GM23338 (cell line): ENCODE measurements around the gene JMJD7. TPM values are rescaled to one million over a fixed set of nuclear protein-coding genes. Genes with fewer than 3 reads are reported as not detected.

Experiments
- ATAC-seq: fragments of 200-7000 bp; cut with Tn5 transposase; 3 replicates; pipeline ENCODE4 v1.9.1; 2020
- DNase-seq: peaks from one replicate; pipeline ENCODE4 v3.0.0-alpha.2; 2015; ENCODE audit warnings: low spot score
- H2AFZ ChIP-seq: fragments of 200-600 bp; sonication (generic); 2 replicates; pipeline ENCODE4 v1.8.0; 2016; ENCODE audit warnings: antibody characterized with exemption, mild to moderate bottlenecking, moderate library complexity
- H3F3A ChIP-seq: fragments of 200-600 bp; sonication (generic); replicated peaks from 2 replicates; pipeline ENCODE4 v1.8.0; 2017; ENCODE audit warnings: antibody characterized with exemption, mixed run types, low read depth
- H3K27ac ChIP-seq: fragments of 200-600 bp; sonication (generic); 2 replicates; pipeline ENCODE4 v1.6.1; 2016; ENCODE audit warnings: low read depth
- H3K27me3 ChIP-seq: fragments of 200-600 bp; sonication (generic); 2 replicates; pipeline ENCODE4 v1.8.0; 2016; ENCODE audit warnings: mild to moderate bottlenecking, mixed run types, moderate library complexity; ENCODE audit not compliant: insufficient read depth
- H3K36me3 ChIP-seq: fragments of 200-600 bp; sonication (generic); 2 replicates; pipeline ENCODE4 v1.8.0; 2016; ENCODE audit warnings: mild to moderate bottlenecking; ENCODE audit not compliant: insufficient read depth
- H3K4me1 ChIP-seq: fragments of 200-600 bp; sonication (generic); 2 replicates; pipeline ENCODE4 v1.8.0; 2016; ENCODE audit warnings: mild to moderate bottlenecking, moderate library complexity; ENCODE audit not compliant: insufficient read depth
- H3K4me2 ChIP-seq: fragments of 200-600 bp; sonication (generic); 2 replicates; pipeline ENCODE4 v1.7.1; 2017; ENCODE audit warnings: mixed run types
- H3K4me3 ChIP-seq: fragments of 200-600 bp; sonication (generic); 2 replicates; pipeline ENCODE4 v1.6.1; 2016; ENCODE audit warnings: mixed run types
- H3K79me2 ChIP-seq: fragments of 200-600 bp; sonication (generic); replicated peaks from 2 replicates; pipeline ENCODE4 v1.8.0; 2017; ENCODE audit warnings: mild to moderate bottlenecking; ENCODE audit not compliant: insufficient read depth
- H3K9me2 ChIP-seq: fragments of 200-600 bp; sonication (generic); 2 replicates; pipeline ENCODE4 v1.8.0; 2017; ENCODE audit not compliant: insufficient read depth
- H4K20me1 ChIP-seq: fragments of 200-600 bp; sonication (generic); replicated peaks from 2 replicates; pipeline ENCODE4 v1.8.0; 2017; ENCODE audit warnings: mild to moderate bottlenecking; ENCODE audit not compliant: insufficient read depth
- H3K27ac Mint-ChIP-seq: 2 replicates; pipeline ENCODE4 v1.8.0; 2020; ENCODE audit warnings: inconsistent platforms, mild to moderate bottlenecking, moderate library complexity, mixed read lengths
- H3K27me3 Mint-ChIP-seq: 3 replicates; pipeline ENCODE4 v1.8.0; 2022; ENCODE audit warnings: low read depth, mild to moderate bottlenecking, moderate library complexity, mixed read lengths, inconsistent platforms; ENCODE audit not compliant: insufficient read depth, poor library complexity
- H3K36me3 Mint-ChIP-seq: 3 replicates; pipeline ENCODE4 v1.8.0; 2021; ENCODE audit warnings: low read depth, mild to moderate bottlenecking, inconsistent platforms, moderate library complexity, mixed read lengths
- H3K4me1 Mint-ChIP-seq: 3 replicates; pipeline ENCODE4 v1.8.0; 2020; ENCODE audit warnings: mild to moderate bottlenecking, inconsistent platforms, mixed read lengths
- H3K4me3 Mint-ChIP-seq: 3 replicates; pipeline ENCODE4 v1.8.0; 2021; ENCODE audit warnings: moderate library complexity, mild to moderate bottlenecking, inconsistent platforms, mixed read lengths
- H3K9me3 Mint-ChIP-seq: 3 replicates; pipeline ENCODE4 v1.8.0; 2020; ENCODE audit warnings: moderate library complexity, mild to moderate bottlenecking, inconsistent platforms, mixed read lengths
- CREB1 ChIP-seq: fragments of 250-450 bp; sonication (Bioruptor Pico); IDR thresholded peaks from 2 replicates; pipeline ENCODE4 v1.5.0; 2020; ENCODE audit warnings: low read depth, mild to moderate bottlenecking, moderate library complexity
- EZH2 ChIP-seq: fragments of 200-600 bp; sonication (generic); IDR thresholded peaks from one replicate; pipeline ENCODE4 v1.8.0; 2017; ENCODE audit warnings: antibody characterized with exemption, mild to moderate bottlenecking, low read depth; ENCODE audit not compliant: unreplicated experiment
- EZH2phosphoT487 ChIP-seq: fragments of 200-600 bp; sonication (generic); IDR thresholded peaks from one replicate; pipeline ENCODE4 v1.8.1; 2018; ENCODE audit warnings: antibody characterized with exemption; ENCODE audit not compliant: unreplicated experiment
- JUNB ChIP-seq: IDR thresholded peaks from one replicate; pipeline ENCODE4 v1.6.1; 2016; ENCODE audit warnings: antibody characterized with exemption; ENCODE audit not compliant: unreplicated experiment
- NANOG ChIP-seq: IDR thresholded peaks from 2 replicates; pipeline ENCODE4 v1.6.1; 2016; ENCODE audit warnings: antibody characterized with exemption, borderline replicate concordance
- POLR2AphosphoS5 ChIP-seq: IDR thresholded peaks from 2 replicates; pipeline ENCODE4 v1.6.1; 2016; ENCODE audit warnings: antibody characterized with exemption, low read depth
- STAT1 ChIP-seq: IDR thresholded peaks from one replicate; pipeline ENCODE4 v1.6.1; 2016; ENCODE audit warnings: antibody characterized with exemption; ENCODE audit not compliant: unreplicated experiment
- ZNF331 ChIP-seq: fragments of 250-450 bp; sonication (Bioruptor Pico); IDR thresholded peaks from 2 replicates; pipeline ENCODE4 v1.5.0; 2020; ENCODE audit warnings: low read depth, mild to moderate bottlenecking, moderate library complexity
- ZNF462 ChIP-seq: fragments of 250-450 bp; sonication (Bioruptor Pico); IDR thresholded peaks from 2 replicates; pipeline ENCODE4 v1.5.0; 2020; ENCODE audit warnings: mild to moderate bottlenecking, moderate library complexity
- polyA plus RNA-seq: library from polyadenylated mRNA; unstranded; fragments of >200 nt; fragmentation: Nextera tagmentation; extraction: Ambion mirVana; gene quantifications from 2 replicates; pipeline ENCODE4 v1.2.1, GENCODE V29; 2016
- total RNA-seq: library from RNA; depleted of rRNA; stranded (reverse); fragments of >200 nt; shearing (Covaris generic); gene quantifications from 2 replicates; pipeline ENCODE4 v1.2.3, GENCODE V29; 2014
- TF ChIP-seq, protein P1 (sequence below), 2 experiments: fragments of 200-600 bp in 1 of 2; sonication (generic) in 1 of 2; conservative IDR thresholded peaks; 2 replicates each; pipeline versions ENCODE4 v1.5.1 to v1.6.1; 2016 to 2017; ENCODE audit warnings: antibody characterized with exemption in 2 of 2, low read depth in 2 of 2, mild to moderate bottlenecking in 2 of 2, moderate library complexity in 1 of 2

JMJD7 gene
- total and polyA plus RNA-seq, 2 experiments from 2014 or later: 8.5 to 9.2 TPM

DNA sequence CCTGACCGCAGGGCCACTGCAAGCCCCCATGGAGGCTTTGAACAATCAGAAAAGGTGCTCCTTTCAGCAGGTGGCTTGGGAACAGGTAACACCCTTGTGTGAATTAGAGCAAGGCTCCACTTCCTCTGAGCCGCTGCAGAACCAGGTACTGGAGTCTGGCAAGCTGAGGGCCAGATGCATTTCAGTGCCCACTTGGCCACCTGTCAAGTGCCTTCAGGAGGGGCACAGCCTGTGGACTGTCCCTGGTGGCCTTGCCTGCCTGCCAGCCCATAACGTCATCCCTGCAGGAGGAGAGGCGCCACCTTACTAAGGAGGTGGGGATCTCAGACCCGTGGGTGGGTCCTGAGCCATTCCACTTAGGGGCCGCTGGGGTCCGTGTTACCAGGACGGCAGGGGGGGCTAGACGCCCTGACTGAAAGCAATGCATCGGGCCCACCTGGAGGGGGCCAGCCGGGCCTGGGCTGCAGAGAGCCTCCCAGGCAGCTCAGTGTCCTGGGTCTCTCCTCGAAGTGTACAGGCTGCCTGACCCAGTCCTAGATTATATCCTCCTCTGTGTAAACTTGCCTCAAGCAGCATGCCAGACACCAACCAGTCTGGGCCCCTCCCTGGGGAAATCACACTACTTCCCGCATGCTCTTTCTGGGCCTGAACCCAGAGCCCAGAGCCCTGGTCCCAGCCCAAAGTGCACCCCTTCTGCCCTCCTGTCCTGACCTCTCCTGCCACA is 49.9 kb downstream of the JMJD7 start:
- no peaks in the 10 kb centered on the region for H3K36me3 ChIP-seq
- H3K9me2 ChIP-seq: no peaks in the 10 kb centered on the region
- Mint-ChIP-seq H3K4me1 (peaks cover 9% of the 10 kb centered on the region), H3K27me3 (peaks cover 31% of the 10 kb centered on the region), H3K4me3 (no peak overlapping the region), H3K9me3 (no peaks in the 10 kb centered on the region; the same call in 2 of the 3 replicates), H3K27ac (0 out of 2 replicates have a peak overlapping the region, but pooled peaks have one; percentile 27), H3K36me3 (no peaks in the 10 kb centered on the region; the same call in 2 of the 3 replicates)
- peak; percentile 47 for DNase-seq
- peak; percentile 3; the same call in 2 of the 3 replicates for ATAC-seq
- no peaks in the 10 kb centered on the region for H4K20me1 ChIP-seq
- H3K27me3 ChIP-seq: peaks cover 23% of the 10 kb centered on the region
- no peak overlapping the region for H3K4me2 ChIP-seq
- H3K4me3 ChIP-seq: no peak overlapping the region
- no peak overlapping the region for H3K27ac ChIP-seq
- no peak overlapping the region for H2AFZ ChIP-seq
- no peaks in the 10 kb centered on the region for H3K4me1 ChIP-seq
- 0 out of 2 replicates have a peak, but pooled peaks cover 4% of the 10 kb centered on the region for H3F3A ChIP-seq
- TF ChIP-seq POLR2AphosphoS5 (no peak), CREB1 (CRISPR knock-in tag) (no peak), EZH2phosphoT487 (no peak)
- TF ChIP-seq, protein P1, sequence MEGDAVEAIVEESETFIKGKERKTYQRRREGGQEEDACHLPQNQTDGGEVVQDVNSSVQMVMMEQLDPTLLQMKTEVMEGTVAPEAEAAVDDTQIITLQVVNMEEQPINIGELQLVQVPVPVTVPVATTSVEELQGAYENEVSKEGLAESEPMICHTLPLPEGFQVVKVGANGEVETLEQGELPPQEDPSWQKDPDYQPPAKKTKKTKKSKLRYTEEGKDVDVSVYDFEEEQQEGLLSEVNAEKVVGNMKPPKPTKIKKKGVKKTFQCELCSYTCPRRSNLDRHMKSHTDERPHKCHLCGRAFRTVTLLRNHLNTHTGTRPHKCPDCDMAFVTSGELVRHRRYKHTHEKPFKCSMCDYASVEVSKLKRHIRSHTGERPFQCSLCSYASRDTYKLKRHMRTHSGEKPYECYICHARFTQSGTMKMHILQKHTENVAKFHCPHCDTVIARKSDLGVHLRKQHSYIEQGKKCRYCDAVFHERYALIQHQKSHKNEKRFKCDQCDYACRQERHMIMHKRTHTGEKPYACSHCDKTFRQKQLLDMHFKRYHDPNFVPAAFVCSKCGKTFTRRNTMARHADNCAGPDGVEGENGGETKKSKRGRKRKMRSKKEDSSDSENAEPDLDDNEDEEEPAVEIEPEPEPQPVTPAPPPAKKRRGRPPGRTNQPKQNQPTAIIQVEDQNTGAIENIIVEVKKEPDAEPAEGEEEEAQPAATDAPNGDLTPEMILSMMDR (conservative IDR thresholded peaks at IDR 0.05; ENCODE audit: low read depth in 2 of 2): peak in 1 of 2 experiments; percentile 30; a peak in 1 of 4 replicates
- no peaks in the 10 kb centered on the region for H3K79me2 ChIP-seq

GRCh38 chr15:41878355-41878699 is 50.4 kb downstream of the JMJD7 start:
- Histone ChIP-seq H3K27ac (no peak overlapping the region), H3K4me2 (no peak overlapping the region), H3K4me3 (no peak overlapping the region), H3K27me3 (peaks cover 28% of the 10 kb centered on the region), H3F3A (0 out of 2 replicates have a peak, but pooled peaks cover 4% of the 10 kb centered on the region), H3K79me2 (no peaks in the 10 kb centered on the region), H2AFZ (no peak overlapping the region), H4K20me1 (no peaks in the 10 kb centered on the region), H3K36me3 (no peaks in the 10 kb centered on the region), H3K4me1 (no peaks in the 10 kb centered on the region), H3K9me2 (no peaks in the 10 kb centered on the region)
- H3K4me3 Mint-ChIP-seq: no peak overlapping the region
- no peaks in the 10 kb centered on the region; the same call in 2 of the 3 replicates for H3K9me3 Mint-ChIP-seq
- no peak for DNase-seq
- H3K4me1 Mint-ChIP-seq: peaks cover 10% of the 10 kb centered on the region
- no peaks in the 10 kb centered on the region; the same call in 2 of the 3 replicates for H3K36me3 Mint-ChIP-seq
- H3K27me3 Mint-ChIP-seq: peaks cover 36% of the 10 kb centered on the region
- H3K27ac Mint-ChIP-seq: 0 out of 2 replicates have a peak overlapping the region, but pooled peaks have one; percentile 27
- no peak for ATAC-seq
- TF ChIP-seq, protein P1 (conservative IDR thresholded peaks at IDR 0.05; ENCODE audit: low read depth in 2 of 2): no peak
- no peak for TF ChIP-seq ZNF462 (CRISPR knock-in tag)
- no peak for TF ChIP-seq NANOG
- no peak for TF ChIP-seq EZH2
- no peak for TF ChIP-seq ZNF331
- TF ChIP-seq CREB1 (CRISPR knock-in tag): no peak
- TF ChIP-seq JUNB: no peak
- TF ChIP-seq STAT1: no peak
